Measurements from ENCODE around the gene NDUFC1.

The NDUFC1 gene

DNA sequence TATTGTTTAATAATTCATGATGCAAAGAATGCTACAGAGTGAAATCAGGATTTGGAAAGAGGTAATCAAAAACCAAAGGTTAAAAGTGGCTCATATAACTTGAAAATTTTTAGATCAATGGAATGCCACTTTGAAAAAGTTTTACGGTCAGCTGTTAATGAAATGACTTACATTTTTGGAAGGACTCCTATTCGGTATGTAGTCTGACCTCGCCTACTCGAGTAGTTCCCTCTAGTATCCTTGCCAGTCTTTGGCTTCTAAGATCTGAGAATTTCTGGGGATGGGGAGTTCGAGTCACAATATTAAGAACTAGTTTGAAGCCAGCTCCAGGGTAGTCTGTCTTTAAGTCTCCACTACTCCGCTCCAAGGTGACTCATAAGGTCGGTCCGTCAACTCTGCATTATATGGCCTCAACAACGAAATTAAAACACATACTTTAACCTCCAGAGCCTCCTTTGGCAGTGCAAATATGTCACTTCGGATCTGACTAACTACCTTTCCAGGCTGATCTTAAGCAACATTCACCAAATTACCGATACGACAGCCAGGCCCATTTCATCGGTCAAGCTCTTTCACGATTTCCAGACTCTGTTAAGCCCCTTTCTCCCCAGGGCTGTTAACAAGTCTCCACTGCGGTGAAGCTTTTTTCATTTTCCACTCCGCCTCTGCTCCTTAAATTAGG, 1.7 kb downstream of the NDUFC1 start:
- Histone ChIP-seq H3K4me3 (ENCODE audit: insufficient read depth, low read depth, low read length, poor library complexity, severe bottlenecking) (peak overlapping the region; percentile 91), H3K27me3 (replicated peaks; ENCODE audit: control insufficient read depth, insufficient read depth, low read length, poor library complexity, severe bottlenecking) (no peaks in the 10 kb centered on the region), H3K27ac (ENCODE audit: insufficient read depth, low read length, poor library complexity, severe bottlenecking) (peak overlapping the region; percentile 96), H3K36me3 (ENCODE audit: control insufficient read depth, insufficient read depth, low read length) (no peaks in the 10 kb centered on the region), H3K4me1 (ENCODE audit: control insufficient read depth, insufficient read depth, low read length, poor library complexity, severe bottlenecking) (peaks cover 12% of the 10 kb centered on the region), H3K9me3 (ENCODE audit: control insufficient read depth, low read length) (no peaks in the 10 kb centered on the region)
- no peak for DNase-seq

GRCh38 chr4:139299536-139299935, 2.7 kb downstream of the NDUFC1 start:
- Histone ChIP-seq H3K27ac (ENCODE audit: insufficient read depth, low read length, poor library complexity, severe bottlenecking) (no peak overlapping the region), H3K4me1 (ENCODE audit: control insufficient read depth, insufficient read depth, low read length, poor library complexity, severe bottlenecking) (peaks cover 12% of the 10 kb centered on the region), H3K27me3 (replicated peaks; ENCODE audit: control insufficient read depth, insufficient read depth, low read length, poor library complexity, severe bottlenecking) (no peaks in the 10 kb centered on the region), H3K4me3 (ENCODE audit: insufficient read depth, low read depth, low read length, poor library complexity, severe bottlenecking) (no peak overlapping the region), H3K9me3 (ENCODE audit: control insufficient read depth, low read length) (no peaks in the 10 kb centered on the region), H3K36me3 (ENCODE audit: control insufficient read depth, insufficient read depth, low read length) (no peaks in the 10 kb centered on the region)
- DNase-seq, result no peak

- Histone ChIP-seq H3K9me3 (ENCODE audit: control insufficient read depth, low read length) (no peaks in the 10 kb centered on the region), H3K27me3 (replicated peaks; ENCODE audit: control insufficient read depth, insufficient read depth, low read length, poor library complexity, severe bottlenecking) (no peaks in the 10 kb centered on the region), H3K36me3 (ENCODE audit: control insufficient read depth, insufficient read depth, low read length) (peaks cover 5% of the 10 kb centered on the region), H3K4me3 (ENCODE audit: insufficient read depth, low read depth, low read length, poor library complexity, severe bottlenecking) (no peak overlapping the region), H3K4me1 (ENCODE audit: control insufficient read depth, insufficient read depth, low read length, poor library complexity, severe bottlenecking) (peaks cover 17% of the 10 kb centered on the region), H3K27ac (ENCODE audit: insufficient read depth, low read length, poor library complexity, severe bottlenecking) (no peak overlapping the region)
- no peak for DNase-seq
Measured at GRCh38 chr4:139297001-139297410, 5.3 kb downstream of the NDUFC1 start.

GRCh38 chr4:139295942-139296299, 6.4 kb downstream of the NDUFC1 start:
- Histone ChIP-seq H3K4me1 (ENCODE audit: control insufficient read depth, insufficient read depth, low read length, poor library complexity, severe bottlenecking) (peaks cover 17% of the 10 kb centered on the region), H3K4me3 (ENCODE audit: insufficient read depth, low read depth, low read length, poor library complexity, severe bottlenecking) (peak overlapping the region; percentile 96), H3K36me3 (ENCODE audit: control insufficient read depth, insufficient read depth, low read length) (peaks cover 5% of the 10 kb centered on the region), H3K27ac (ENCODE audit: insufficient read depth, low read length, poor library complexity, severe bottlenecking) (peak overlapping the region; percentile 92), H3K9me3 (ENCODE audit: control insufficient read depth, low read length) (no peaks in the 10 kb centered on the region), H3K27me3 (replicated peaks; ENCODE audit: control insufficient read depth, insufficient read depth, low read length, poor library complexity, severe bottlenecking) (no peaks in the 10 kb centered on the region)
- DNase-seq, result no peak

GRCh38 chr4:139295206-139295941, 6.9 kb downstream of the NDUFC1 start:
- H3K4me1 ChIP-seq (ENCODE audit: control insufficient read depth, insufficient read depth, low read length, poor library complexity, severe bottlenecking), result peaks cover 17% of the 10 kb centered on the region

GRCh38 chr4:139286186-139286698, 16.0 kb downstream of the NDUFC1 start:
- Histone ChIP-seq H3K27me3 (replicated peaks; ENCODE audit: control insufficient read depth, insufficient read depth, low read length, poor library complexity, severe bottlenecking) (no peaks in the 10 kb centered on the region), H3K4me3 (ENCODE audit: insufficient read depth, low read depth, low read length, poor library complexity, severe bottlenecking) (no peak overlapping the region), H3K27ac (ENCODE audit: insufficient read depth, low read length, poor library complexity, severe bottlenecking) (no peak overlapping the region)

More at GRCh38 chr4:139295206-139295941, 6.9 kb downstream of the NDUFC1 start:
- Histone ChIP-seq H3K27ac (ENCODE audit: insufficient read depth, low read length, poor library complexity, severe bottlenecking) (peak overlapping the region; percentile 92), H3K4me3 (ENCODE audit: insufficient read depth, low read depth, low read length, poor library complexity, severe bottlenecking) (peak overlapping the region; percentile 96), H3K36me3 (ENCODE audit: control insufficient read depth, insufficient read depth, low read length) (peaks cover 5% of the 10 kb centered on the region), H3K9me3 (ENCODE audit: control insufficient read depth, low read length) (no peaks in the 10 kb centered on the region), H3K27me3 (replicated peaks; ENCODE audit: control insufficient read depth, insufficient read depth, low read length, poor library complexity, severe bottlenecking) (no peaks in the 10 kb centered on the region)
- peak; percentile 86 to 95 (median 91) for DNase-seq

GRCh38 chr4:139282721-139283075, 19.6 kb downstream of the NDUFC1 start:
- H3K36me3 ChIP-seq (ENCODE audit: control insufficient read depth, insufficient read depth, low read length), result no peaks in the 10 kb centered on the region
- no peak for DNase-seq
- no peaks in the 10 kb centered on the region for H3K9me3 ChIP-seq (ENCODE audit: control insufficient read depth, low read length)
- peaks cover 12% of the 10 kb centered on the region for H3K4me1 ChIP-seq (ENCODE audit: control insufficient read depth, insufficient read depth, low read length, poor library complexity, severe bottlenecking)
- no peak overlapping the region for H3K27ac ChIP-seq (ENCODE audit: insufficient read depth, low read length, poor library complexity, severe bottlenecking)
- H3K27me3 ChIP-seq (replicated peaks; ENCODE audit: control insufficient read depth, insufficient read depth, low read length, poor library complexity, severe bottlenecking), result peaks cover 21% of the 10 kb centered on the region
- H3K4me3 ChIP-seq (ENCODE audit: insufficient read depth, low read depth, low read length, poor library complexity, severe bottlenecking), result no peak overlapping the region

More at GRCh38 chr4:139286186-139286698, 16.0 kb downstream of the NDUFC1 start:
- H3K4me1 ChIP-seq (ENCODE audit: control insufficient read depth, insufficient read depth, low read length, poor library complexity, severe bottlenecking), result no peaks in the 10 kb centered on the region
- no peak for DNase-seq
- H3K36me3 ChIP-seq (ENCODE audit: control insufficient read depth, insufficient read depth, low read length), result no peaks in the 10 kb centered on the region
- no peaks in the 10 kb centered on the region for H3K9me3 ChIP-seq (ENCODE audit: control insufficient read depth, low read length)

GRCh38 chr4:139282065-139282720, 20.1 kb downstream of the NDUFC1 start:
- Histone ChIP-seq H3K36me3 (ENCODE audit: control insufficient read depth, insufficient read depth, low read length) (no peaks in the 10 kb centered on the region), H3K27ac (ENCODE audit: insufficient read depth, low read length, poor library complexity, severe bottlenecking) (no peak overlapping the region), H3K4me1 (ENCODE audit: control insufficient read depth, insufficient read depth, low read length, poor library complexity, severe bottlenecking) (peaks cover 12% of the 10 kb centered on the region), H3K9me3 (ENCODE audit: control insufficient read depth, low read length) (no peaks in the 10 kb centered on the region), H3K4me3 (ENCODE audit: insufficient read depth, low read depth, low read length, poor library complexity, severe bottlenecking) (no peak overlapping the region), H3K27me3 (replicated peaks; ENCODE audit: control insufficient read depth, insufficient read depth, low read length, poor library complexity, severe bottlenecking) (peaks cover 26% of the 10 kb centered on the region)
- no peak for DNase-seq

DNA sequence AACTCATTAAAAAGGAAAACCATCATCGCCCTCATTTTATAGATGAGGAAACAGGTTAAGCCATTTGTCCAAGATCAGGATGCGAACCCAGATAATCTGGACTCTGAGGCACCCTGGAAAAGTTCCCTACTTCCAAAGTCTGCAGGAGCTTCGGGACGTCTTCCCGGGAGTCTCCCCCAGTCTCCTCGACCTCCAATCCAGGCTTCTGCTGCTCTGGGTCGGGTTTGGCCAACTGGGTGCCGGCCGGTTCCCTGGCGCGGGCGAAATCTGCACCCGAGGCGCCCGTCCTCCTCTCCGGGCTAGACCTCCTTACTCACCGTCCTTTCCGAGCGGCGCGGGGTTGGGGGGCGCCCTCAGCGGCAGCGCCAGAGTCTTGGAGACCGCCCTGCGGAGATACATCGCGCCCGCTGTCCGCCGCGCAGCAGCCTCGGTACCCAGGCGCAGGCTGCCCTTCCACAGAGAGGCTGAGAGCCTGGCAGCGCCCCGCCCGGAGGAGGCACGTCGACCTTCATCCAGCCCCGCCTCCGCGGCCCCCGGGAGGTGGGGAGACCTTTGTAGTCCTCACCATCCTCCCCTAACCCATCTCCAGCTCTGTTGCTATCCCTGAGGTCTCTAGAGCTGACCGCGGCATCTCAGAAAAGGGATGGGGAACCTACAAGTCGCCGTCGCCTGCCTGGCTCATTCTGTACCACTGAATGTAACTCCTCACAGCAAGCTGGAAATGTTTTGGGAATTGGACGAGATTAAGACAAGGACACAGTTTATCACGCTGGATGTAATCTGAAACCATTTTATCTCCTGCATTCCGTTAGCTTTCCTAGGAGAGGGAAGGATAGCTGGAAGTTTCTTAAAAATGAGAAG, 22.3 kb downstream of the NDUFC1 start, which contains the start of gene MGARP:
Gene MGARP (minus strand): TSS at position 466 of the 861 bp plus-strand sequence. CDS start 67 bp downstream, at position 399.
- Histone ChIP-seq H3K36me3 (ENCODE audit: control insufficient read depth, insufficient read depth, low read length) (no peaks in the 10 kb centered on the region), H3K27me3 (replicated peaks; ENCODE audit: control insufficient read depth, insufficient read depth, low read length, poor library complexity, severe bottlenecking) (peaks cover 31% of the 10 kb centered on the region), H3K4me1 (ENCODE audit: control insufficient read depth, insufficient read depth, low read length, poor library complexity, severe bottlenecking) (peaks cover 12% of the 10 kb centered on the region), H3K27ac (ENCODE audit: insufficient read depth, low read length, poor library complexity, severe bottlenecking) (no peak within 1 kb of the TSS), H3K4me3 (ENCODE audit: insufficient read depth, low read depth, low read length, poor library complexity, severe bottlenecking) (peak within 1 kb of the TSS; percentile 54), H3K9me3 (ENCODE audit: control insufficient read depth, low read length) (no peaks in the 10 kb centered on the region)
- DNase-seq, result no peak

All from effector memory CD4-positive, alpha-beta T cell (primary cell).